HL-60/S4 (cell line): Measurements from ENCODE around the gene PRAME.
"Not testable (repeated sequence)": the region's sequence is repeated elsewhere in the genome, so short reads cannot be mapped to it uniquely, and the experiment has no call there.

Source experiments
- in situ Hi-C: fragments of 300-500 bp; cut with MboI; formaldehyde crosslinking; loops from 2 replicates; pipeline ENCODE4 v1.14.3; 2022; ENCODE audit warnings: low sequenced_read_pairs

The PRAME gene

GRCh38 chr22:22581524-22581923 is 22.5 kb upstream of the PRAME start:
- in situ Hi-C loops: not testable (repeated sequence)

- in situ Hi-C loops: no loop called here
Observed at GRCh38 chr22:22579869-22580604, 21.0 kb upstream of the PRAME start.

- in situ Hi-C loops: no loop called here
Observed at GRCh38 chr22:22578702-22579424, 19.8 kb upstream of the PRAME start.

GRCh38 chr22:22576989-22577427 is 17.9 kb upstream of the PRAME start:
- in situ Hi-C loops: no loop called here

GRCh38 chr22:22576244-22576988 is 17.4 kb upstream of the PRAME start:
- in situ Hi-C loops: no loop called here

- in situ Hi-C loops: no loop called here
Observed at GRCh38 chr22:22574361-22574760, 15.3 kb upstream of the PRAME start.

- in situ Hi-C loops: no loop called here
Observed at GRCh38 chr22:22573047-22573889, 14.2 kb upstream of the PRAME start.

GRCh38 chr22:22571862-22572261 is 12.8 kb upstream of the PRAME start:
- in situ Hi-C loops: no loop called here

- in situ Hi-C loops: no loop called here
Observed at GRCh38 chr22:22571429-22571828, 12.4 kb upstream of the PRAME start.

- in situ Hi-C loops: no loop called here
Observed at GRCh38 chr22:22569218-22569617, 10.2 kb upstream of the PRAME start.

- in situ Hi-C loops: no loop called here
Observed at GRCh38 chr22:22565981-22566380, 6.9 kb upstream of the PRAME start.

GRCh38 chr22:22558071-22558971 is 744 bp downstream of the PRAME start:
- in situ Hi-C loops: no loop called here

- in situ Hi-C loops: no loop called here
Observed at GRCh38 chr22:22556995-22557925, 1.8 kb downstream of the PRAME start.

GRCh38 chr22:22556578-22556977 is 2.5 kb downstream of the PRAME start:
- in situ Hi-C loops: no loop called here

- in situ Hi-C loops: no loop called here
Observed at GRCh38 chr22:22555596-22555995, 3.5 kb downstream of the PRAME start.

GRCh38 chr22:22554587-22555284 is 4.3 kb downstream of the PRAME start:
- in situ Hi-C loops: no loop called here

GRCh38 chr22:22553735-22554586 is 5.1 kb downstream of the PRAME start:
- in situ Hi-C loops: no loop called here
